HCT116 (cell line): ENCODE measurements around the gene PXMP2.

Experiments used
- CTCF ChIP-seq, 3 experiments: fragments of 200-600 bp in 1 of 3; sonication (generic) in 1 of 3; IDR thresholded peaks in 2 of 3; conservative IDR thresholded peaks in 1 of 3; 2 replicates each; pipeline ENCODE4 v1.5.1; 2012 to 2017; ENCODE audit warnings: low read depth in 2 of 3, low read length in 2 of 3, antibody characterized with exemption in 1 of 3, borderline replicate concordance in 1 of 3, control low read depth in 1 of 3, mild to moderate bottlenecking in 1 of 3, mixed read lengths in 1 of 3, mixed run types in 1 of 3, moderate library complexity in 1 of 3; ENCODE audit not compliant: insufficient read depth in 1 of 3
- EZH2 ChIP-seq: fragments of 200-600 bp; sonication (generic); IDR thresholded peaks from 2 replicates; pipeline ENCODE4 v1.6.1; 2017; ENCODE audit warnings: antibody characterized with exemption, mixed run types
- JUND ChIP-seq: IDR thresholded peaks from 2 replicates; pipeline ENCODE4 v1.6.1; 2012
- POLR2A ChIP-seq: IDR thresholded peaks from 2 replicates; pipeline ENCODE4 v1.7.0; 2011; ENCODE audit warnings: borderline replicate concordance; ENCODE audit not compliant: insufficient read depth, insufficient read length; ENCODE audit errors: extremely low read depth
- ZNF274 ChIP-seq: fragments of 200-500 bp; sonication (Bioruptor generic); IDR thresholded peaks from 2 replicates; pipeline ENCODE4 v1.6.1; 2014; ENCODE audit warnings: mild to moderate bottlenecking, low read depth, low read length, inconsistent platforms

- TF ChIP-seq ZNF274 (no peak), CTCF (IDR thresholded peaks at IDR 0.05 in 2 of 3, conservative IDR thresholded peaks at IDR 0.05 in 1 of 3; ENCODE audit: borderline replicate concordance in 1 of 3, insufficient read depth in 1 of 3, low read depth in 2 of 3, low read length in 2 of 3) (no peak), POLR2A (no peak), EZH2 (no peak), JUND (no peak)
Observed at GRCh38 chr12:132730353-132730752, 43.0 kb downstream of the PXMP2 start.
